ENCODE measurements around the gene GID8. TPM values are rescaled to one million over a fixed set of nuclear protein-coding genes. Genes with fewer than 3 reads are reported as not detected.

GID8 gene
- total and polyA plus RNA-seq, 4 experiments from 2014 or later = 11.2 to 47.8 (median 31.7) TPM

DNA sequence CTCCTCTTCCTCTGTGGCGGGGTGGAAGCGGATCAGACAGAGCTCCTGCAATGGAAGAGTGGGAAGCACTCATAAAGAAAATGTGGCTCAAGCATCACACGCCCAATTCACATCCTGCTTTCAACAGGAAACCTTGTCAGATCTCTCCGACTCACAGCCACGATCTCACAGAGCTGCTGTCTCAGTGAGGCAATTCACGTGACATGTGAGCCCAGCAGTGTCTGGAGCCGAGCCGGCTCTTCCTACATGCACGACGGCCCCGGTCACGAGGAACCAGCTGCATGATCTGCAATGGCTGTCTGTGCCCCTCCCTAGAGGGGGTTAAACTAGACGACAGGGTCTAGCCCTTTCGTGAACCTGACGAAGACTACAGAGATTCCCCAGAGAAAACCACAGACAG is 46.8 kb upstream of the GID8 start:
- H3K27ac Mint-ChIP-seq = peak overlapping the region; percentile 79 to 93 (median 84)
- intact Hi-C loops (cut with micrococcal nuclease) = no loop called here
- no peaks in the 10 kb centered on the region for H3K9me3 ChIP-seq (ENCODE audit: control insufficient read depth in 1 of 2, low read length in 2 of 2)
- peaks cover 10 to 34% (median 13%) of the 10 kb centered on the region in 4 donors for H3K4me1 Mint-ChIP-seq
- H3K9me3 Mint-ChIP-seq = no peaks in the 10 kb centered on the region
- no peaks in the 10 kb centered on the region for H3K27me3 ChIP-seq (ENCODE audit: insufficient read depth, low read length)
- peaks cover 26% of the 10 kb centered on the region for H3K4me1 ChIP-seq (ENCODE audit: insufficient read depth, low read length)
- no peaks in the 10 kb centered on the region for H3K27me3 Mint-ChIP-seq
- H3K4me3 Mint-ChIP-seq = peak overlapping the region in 4 of 8 donors; percentile 13 to 62 (median 40)
- H3K27ac ChIP-seq (ENCODE audit: low read depth, low read length) = peak overlapping the region; percentile 13
- H3K36me3 ChIP-seq (ENCODE audit: insufficient read depth, low read length) = peaks cover 95% of the 10 kb centered on the region
- POLR2A ChIA-PET (ENCODE audit: partially characterized antibody) = interaction anchor here (0.8 to 1.3 kb wide), 5 partner anchors 9 to 211 kb away, joined by 3 to 7 read pairs (median 3); partner anchors contain the start of gene GID8
- H3K36me3 Mint-ChIP-seq = peaks cover 64 to 94% of the 10 kb centered on the region in 2 donors
- H3K4me3 ChIP-seq (ENCODE audit: low read length in 2 of 2) = no peak overlapping the region
- DNase-seq = peak; percentile 31 to 56 (median 43)
- CTCF ChIA-PET (ENCODE audit: partially characterized antibody) = interaction anchor here (1.5 to 4.5 kb wide), 3 partner anchors 11 to 118 kb away, joined by 3 to 33 read pairs (median 10); no protein-coding TSS in a partner anchor

DNA sequence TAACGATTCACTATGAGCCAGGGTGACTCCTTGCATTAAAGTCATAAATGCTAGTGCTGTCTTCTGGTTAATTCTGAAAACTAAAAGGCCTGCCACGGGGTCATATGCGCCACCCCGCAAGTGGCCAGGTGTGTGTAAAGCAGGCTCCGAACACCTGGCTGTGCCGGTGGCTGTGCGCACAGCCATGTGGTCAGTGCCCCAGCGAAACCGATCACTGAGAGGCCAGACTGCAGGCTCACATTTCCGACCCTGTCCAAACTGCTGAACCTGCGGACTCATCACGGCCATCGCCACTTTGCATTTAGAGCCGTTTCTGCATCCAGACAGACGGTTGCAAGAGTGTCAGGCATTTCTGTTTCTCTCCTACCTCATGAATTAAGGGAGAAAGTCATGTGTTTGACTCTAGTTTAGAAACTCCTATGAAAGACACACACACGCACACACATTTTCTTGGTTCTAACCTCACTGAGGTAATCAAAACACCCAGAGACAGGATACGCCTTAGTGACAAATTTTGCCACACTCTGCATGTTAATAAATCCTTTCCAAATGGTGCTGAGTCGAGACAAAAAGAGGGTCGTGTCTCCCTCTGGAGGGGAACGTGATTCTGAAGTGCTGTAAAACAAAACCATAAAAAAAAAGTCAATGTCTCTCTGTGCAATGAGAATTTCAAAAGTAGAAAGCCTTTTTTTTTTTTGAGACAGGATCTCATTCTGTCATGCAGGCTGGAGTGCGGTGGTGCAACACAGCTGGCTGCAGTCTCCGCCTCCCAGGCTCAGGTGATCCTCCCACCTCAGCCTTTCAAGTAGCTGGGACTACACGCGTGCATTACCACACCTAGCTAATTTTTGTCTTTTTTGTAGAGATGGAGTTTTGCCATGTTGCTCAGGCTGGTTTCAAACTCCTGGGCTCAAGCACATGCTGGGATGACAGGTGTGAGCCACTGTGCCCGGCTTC is 45.3 kb upstream of the GID8 start:
- Mint-ChIP-seq H3K9me3 (no peaks in the 10 kb centered on the region), H3K4me3 (no peak overlapping the region), H3K36me3 (peaks cover 57 to 84% of the 10 kb centered on the region in 2 donors), H3K27me3 (no peaks in the 10 kb centered on the region), H3K27ac (peak overlapping the region in 6 of 7 donors; percentile 6 to 82 (median 62)), H3K4me1 (peaks cover 9 to 31% (median 15%) of the 10 kb centered on the region in 4 donors)
- DNase-seq = peak in 3 of 5 donors; percentile 15 to 26 (median 25)
- ChIA-PET CTCF (ENCODE audit: partially characterized antibody) (interaction anchor here (1.4 to 4.5 kb wide), 3 partner anchors 9 to 117 kb away, joined by 3 to 33 read pairs (median 8); no protein-coding TSS in a partner anchor), POLR2A (ENCODE audit: partially characterized antibody) (interaction anchor here (1.3 kb wide), 1 partner anchor 22 kb away, joined by 3 read pairs; no protein-coding TSS in a partner anchor)
- no peak overlapping the region for H3K27ac ChIP-seq (ENCODE audit: low read depth, low read length)
- H3K9me3 ChIP-seq (ENCODE audit: control insufficient read depth in 1 of 2, low read length in 2 of 2) = no peaks in the 10 kb centered on the region
- H3K27me3 ChIP-seq (ENCODE audit: insufficient read depth, low read length) = no peaks in the 10 kb centered on the region
- H3K4me3 ChIP-seq (ENCODE audit: low read length in 2 of 2) = no peak overlapping the region
- H3K36me3 ChIP-seq (ENCODE audit: insufficient read depth, low read length) = peaks cover 86% of the 10 kb centered on the region
- H3K4me1 ChIP-seq (ENCODE audit: insufficient read depth, low read length) = peaks cover 23% of the 10 kb centered on the region
- intact Hi-C loops (cut with micrococcal nuclease) = no loop called here

DNA sequence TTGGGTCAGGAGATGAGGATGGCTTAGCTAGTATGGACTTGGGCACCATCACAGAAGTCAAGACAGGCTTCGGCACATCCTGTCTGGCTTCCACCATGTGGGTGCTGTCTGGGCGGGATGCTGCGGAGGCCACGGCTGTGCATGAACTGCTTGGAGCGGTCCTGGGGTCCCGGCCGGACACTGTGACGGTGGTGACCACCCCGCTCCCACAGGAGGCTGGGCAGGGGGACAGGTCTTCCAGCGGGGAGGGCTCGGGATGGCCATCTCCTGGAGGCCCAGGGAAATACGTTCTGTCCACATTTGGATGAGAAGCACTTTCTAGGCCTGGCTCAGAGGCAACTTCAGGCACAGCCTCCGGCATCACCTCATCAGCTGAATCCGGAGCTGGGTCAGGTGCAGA is 44.2 kb upstream of the GID8 start:
- DNase-seq = no peak
- H3K27me3 ChIP-seq (ENCODE audit: insufficient read depth, low read length) = no peaks in the 10 kb centered on the region
- Mint-ChIP-seq H3K27ac (peak overlapping the region in 1 of 7 donors; percentile 22), H3K9me3 (no peaks in the 10 kb centered on the region), H3K4me3 (no peak overlapping the region), H3K27me3 (no peaks in the 10 kb centered on the region), H3K36me3 (peaks cover 57 to 73% of the 10 kb centered on the region in 2 donors), H3K4me1 (peaks cover 15 to 39% (median 21%) of the 10 kb centered on the region in 4 donors)
- H3K27ac ChIP-seq (ENCODE audit: low read depth, low read length) = no peak overlapping the region
- no peak overlapping the region for H3K4me3 ChIP-seq (ENCODE audit: low read length in 2 of 2)
- H3K4me1 ChIP-seq (ENCODE audit: insufficient read depth, low read length) = peaks cover 30% of the 10 kb centered on the region
- intact Hi-C loops (cut with micrococcal nuclease) = no loop called here
- peaks cover 76% of the 10 kb centered on the region for H3K36me3 ChIP-seq (ENCODE audit: insufficient read depth, low read length)
- CTCF ChIA-PET (ENCODE audit: partially characterized antibody) = interaction anchor here (1.4 to 2.1 kb wide), 5 partner anchors 10 to 116 kb away, joined by 3 to 8 read pairs (median 4); no protein-coding TSS in a partner anchor
- POLR2A ChIA-PET (ENCODE audit: partially characterized antibody) = interaction anchor here (1.0 to 1.3 kb wide), 2 partner anchors 10 to 21 kb away, joined by 3 to 4 read pairs; no protein-coding TSS in a partner anchor
- no peaks in the 10 kb centered on the region for H3K9me3 ChIP-seq (ENCODE audit: control insufficient read depth in 1 of 2, low read length in 2 of 2)

DNA sequence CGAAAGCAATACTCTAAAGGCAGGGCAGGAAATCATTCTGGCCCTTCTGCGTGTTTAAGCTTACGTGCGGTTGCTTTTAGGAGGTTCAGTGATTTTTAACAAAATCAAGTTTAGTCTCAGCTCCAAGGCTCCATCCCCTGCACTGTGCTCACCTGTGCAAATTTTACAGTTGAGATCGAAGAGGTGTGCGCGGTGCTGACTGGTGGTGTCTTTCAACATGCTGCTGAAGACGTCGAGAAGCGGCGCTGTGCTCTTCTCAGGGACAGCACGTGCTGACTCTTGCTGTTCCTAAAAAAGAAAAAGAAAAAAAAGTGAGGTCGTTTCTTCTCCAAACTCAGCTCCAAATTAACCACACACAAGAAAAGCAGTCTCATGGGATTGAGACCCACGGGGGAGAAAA is 43.7 kb upstream of the GID8 start:
- no peak overlapping the region for H3K4me3 Mint-ChIP-seq
- H3K9me3 Mint-ChIP-seq = no peaks in the 10 kb centered on the region
- Histone ChIP-seq H3K36me3 (ENCODE audit: insufficient read depth, low read length) (peaks cover 70% of the 10 kb centered on the region), H3K4me3 (ENCODE audit: low read length in 2 of 2) (no peak overlapping the region), H3K9me3 (ENCODE audit: control insufficient read depth in 1 of 2, low read length in 2 of 2) (no peaks in the 10 kb centered on the region), H3K27ac (ENCODE audit: low read depth, low read length) (no peak overlapping the region), H3K27me3 (ENCODE audit: insufficient read depth, low read length) (no peaks in the 10 kb centered on the region), H3K4me1 (ENCODE audit: insufficient read depth, low read length) (peaks cover 36% of the 10 kb centered on the region)
- POLR2A ChIA-PET (ENCODE audit: partially characterized antibody) = interaction anchor here (1.0 kb wide), 1 partner anchor 9 kb away, joined by 4 read pairs; no protein-coding TSS in a partner anchor
- peaks cover 20 to 44% (median 27%) of the 10 kb centered on the region in 4 donors for H3K4me1 Mint-ChIP-seq
- H3K36me3 Mint-ChIP-seq = peaks cover 57 to 71% of the 10 kb centered on the region in 2 donors
- CTCF ChIA-PET (ENCODE audit: partially characterized antibody) = interaction anchor here (1.1 to 2.1 kb wide), 6 partner anchors 10 to 329 kb away, joined by 3 to 8 read pairs (median 4); no protein-coding TSS in a partner anchor
- peak overlapping the region in 1 of 7 donors; percentile 10 for H3K27ac Mint-ChIP-seq
- DNase-seq = no peak
- H3K27me3 Mint-ChIP-seq = no peaks in the 10 kb centered on the region
- intact Hi-C loops (cut with micrococcal nuclease) = no loop called here

GRCh38 chr20:62895539-62895938 is 42.4 kb upstream of the GID8 start:
- POLR2A ChIA-PET (ENCODE audit: partially characterized antibody) = no interaction called here
- Mint-ChIP-seq H3K4me1 (peaks cover 25 to 53% (median 36%) of the 10 kb centered on the region in 4 donors), H3K36me3 (peaks cover 54 to 62% of the 10 kb centered on the region in 2 donors), H3K9me3 (no peaks in the 10 kb centered on the region), H3K27ac (peak overlapping the region in 2 of 7 donors; percentile 45 to 71), H3K4me3 (peak overlapping the region in 1 of 8 donors; percentile 53), H3K27me3 (no peaks in the 10 kb centered on the region)
- Histone ChIP-seq H3K4me1 (ENCODE audit: insufficient read depth, low read length) (peaks cover 46% of the 10 kb centered on the region), H3K4me3 (ENCODE audit: low read length in 2 of 2) (no peak overlapping the region), H3K27me3 (ENCODE audit: insufficient read depth, low read length) (no peaks in the 10 kb centered on the region), H3K9me3 (ENCODE audit: control insufficient read depth in 1 of 2, low read length in 2 of 2) (no peaks in the 10 kb centered on the region), H3K36me3 (ENCODE audit: insufficient read depth, low read length) (peaks cover 57% of the 10 kb centered on the region), H3K27ac (ENCODE audit: low read depth, low read length) (no peak overlapping the region)
- intact Hi-C loops (cut with micrococcal nuclease) = no loop called here
- DNase-seq = no peak
- CTCF ChIA-PET (ENCODE audit: partially characterized antibody) = interaction anchor here (1.2 to 2.1 kb wide), 2 partner anchors 12 to 25 kb away, joined by 3 to 5 read pairs; no protein-coding TSS in a partner anchor

- POLR2A ChIA-PET (ENCODE audit: partially characterized antibody) = no interaction called here
- no peak overlapping the region for H3K27ac ChIP-seq (ENCODE audit: low read depth, low read length)
- CTCF ChIA-PET (ENCODE audit: partially characterized antibody) = no interaction called here
- Mint-ChIP-seq H3K27ac (peak overlapping the region in 1 of 7 donors; percentile 61), H3K9me3 (no peaks in the 10 kb centered on the region), H3K27me3 (no peaks in the 10 kb centered on the region), H3K4me3 (no peak overlapping the region), H3K4me1 (peaks cover 22 to 49% (median 35%) of the 10 kb centered on the region in 4 donors), H3K36me3 (peaks cover 44 to 60% of the 10 kb centered on the region in 2 donors)
- peaks cover 39% of the 10 kb centered on the region for H3K4me1 ChIP-seq (ENCODE audit: insufficient read depth, low read length)
- H3K36me3 ChIP-seq (ENCODE audit: insufficient read depth, low read length) = peaks cover 47% of the 10 kb centered on the region
- H3K27me3 ChIP-seq (ENCODE audit: insufficient read depth, low read length) = no peaks in the 10 kb centered on the region
- DNase-seq = no peak
- H3K9me3 ChIP-seq (ENCODE audit: control insufficient read depth in 1 of 2, low read length in 2 of 2) = no peaks in the 10 kb centered on the region
- no peak overlapping the region for H3K4me3 ChIP-seq (ENCODE audit: low read length in 2 of 2)
- intact Hi-C loops (cut with micrococcal nuclease) = no loop called here
Measured at GRCh38 chr20:62896526-62896925, 41.4 kb upstream of the GID8 start.

Data from CD4-positive, alpha-beta memory T cell (primary cell).